ENCODE measurements around the gene SLC7A8.

DNA sequence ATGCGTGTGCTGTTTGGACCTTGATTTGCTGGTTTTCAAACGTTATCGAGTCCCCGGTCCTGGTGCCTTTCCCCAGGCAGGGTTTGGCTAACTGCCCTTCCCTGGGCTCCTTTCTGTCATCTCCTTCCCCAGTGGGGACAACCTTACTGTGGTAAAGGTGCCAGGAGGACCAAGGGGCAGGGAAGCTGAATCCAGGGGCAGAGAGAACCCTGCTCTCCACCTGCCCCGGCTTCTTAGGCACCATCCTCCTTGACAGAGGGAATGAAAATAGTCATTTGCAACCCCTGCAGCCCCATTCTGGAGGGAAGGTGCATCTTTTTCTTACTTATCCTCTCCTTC lies 69.4 kb downstream of the SLC7A8 start:
- TF ChIP-seq CTCF (IDR thresholded peaks at IDR 0.05), result no peak
- no peak for TF ChIP-seq POLR2A (IDR thresholded peaks at IDR 0.05)

Measured in testis (tissue), 2 donors.